Ovary (tissue), 3 donors: ENCODE results near the gene SHF.

ENCODE experiments used
- EP300 ChIP-seq: sonication (generic); formaldehyde crosslinking; IDR thresholded peaks from one replicate; pipeline ENCODE4 v1.6.1; 2017; ENCODE audit warnings: antibody characterized with exemption
- POLR2A ChIP-seq: fragments of 450-650 bp; IDR thresholded peaks from one replicate; pipeline ENCODE4 v1.6.1; 2017; ENCODE audit warnings: antibody characterized with exemption, mild to moderate bottlenecking, moderate library complexity
- TF ChIP-seq, protein P1 (sequence below), 3 donors: fragments of 450-650 bp in 2 of 3; fragments of 200-600 bp in 1 of 3; IDR thresholded peaks; one replicate each; pipeline versions ENCODE4 v1.5.1 to v1.8.0; 2016 to 2022; ENCODE audit warnings: antibody characterized with exemption in 3 of 3, mild to moderate bottlenecking in 1 of 3
- donor health status: DM: no; HTN: no; CAD: no.

DNA sequence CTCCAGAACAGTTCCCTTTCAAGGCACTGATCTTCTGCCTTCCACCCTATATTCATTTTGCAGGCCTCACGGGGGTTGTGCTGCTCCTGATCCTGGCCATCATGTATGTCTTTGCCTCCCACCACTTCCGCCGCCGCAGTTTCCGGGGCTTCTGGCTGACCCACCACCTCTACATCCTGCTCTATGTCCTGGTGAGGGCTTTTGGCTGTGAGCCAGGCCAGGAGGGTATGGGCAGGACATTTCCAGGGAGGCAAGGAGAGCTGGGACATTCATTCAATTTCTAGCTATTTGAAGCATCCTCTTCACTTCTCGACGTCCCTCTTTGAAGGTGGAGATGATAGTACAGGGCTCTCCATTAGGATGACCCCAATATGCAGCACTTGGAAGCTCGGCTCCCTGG, 32.0 kb downstream of the SHF start:
- TF ChIP-seq, protein P1, sequence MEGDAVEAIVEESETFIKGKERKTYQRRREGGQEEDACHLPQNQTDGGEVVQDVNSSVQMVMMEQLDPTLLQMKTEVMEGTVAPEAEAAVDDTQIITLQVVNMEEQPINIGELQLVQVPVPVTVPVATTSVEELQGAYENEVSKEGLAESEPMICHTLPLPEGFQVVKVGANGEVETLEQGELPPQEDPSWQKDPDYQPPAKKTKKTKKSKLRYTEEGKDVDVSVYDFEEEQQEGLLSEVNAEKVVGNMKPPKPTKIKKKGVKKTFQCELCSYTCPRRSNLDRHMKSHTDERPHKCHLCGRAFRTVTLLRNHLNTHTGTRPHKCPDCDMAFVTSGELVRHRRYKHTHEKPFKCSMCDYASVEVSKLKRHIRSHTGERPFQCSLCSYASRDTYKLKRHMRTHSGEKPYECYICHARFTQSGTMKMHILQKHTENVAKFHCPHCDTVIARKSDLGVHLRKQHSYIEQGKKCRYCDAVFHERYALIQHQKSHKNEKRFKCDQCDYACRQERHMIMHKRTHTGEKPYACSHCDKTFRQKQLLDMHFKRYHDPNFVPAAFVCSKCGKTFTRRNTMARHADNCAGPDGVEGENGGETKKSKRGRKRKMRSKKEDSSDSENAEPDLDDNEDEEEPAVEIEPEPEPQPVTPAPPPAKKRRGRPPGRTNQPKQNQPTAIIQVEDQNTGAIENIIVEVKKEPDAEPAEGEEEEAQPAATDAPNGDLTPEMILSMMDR (IDR thresholded peaks at IDR 0.05): no peak
- TF ChIP-seq EP300 (no peak), POLR2A (no peak)
